ENCODE results near the gene ADRA2C. TPM values are rescaled to one million over a fixed set of nuclear protein-coding genes. Genes with fewer than 3 reads are reported as not detected.

ADRA2C gene
- total RNA-seq, 1 experiment from 2014 or later = 8.6 TPM

GRCh38 chr4:3762264-3762663, 3.9 kb upstream of the ADRA2C start:
- no peak for TF ChIP-seq CTCF (conservative IDR thresholded peaks at IDR 0.05)
- Histone ChIP-seq H2AK5ac (ENCODE audit: insufficient read length, low read length) (no peak overlapping the region), H3K4ac (ENCODE audit: low read depth, low read length) (no peak overlapping the region), H4K91ac (ENCODE audit: insufficient read length, low read depth, low read length) (no peak overlapping the region), H4K20me1 (ENCODE audit: control insufficient read depth, insufficient read depth, insufficient read length) (no peaks in the 10 kb centered on the region), H4K5ac (ENCODE audit: insufficient read length, low read depth, low read length) (no peak overlapping the region), H4K8ac (replicated peaks; ENCODE audit: insufficient read length, low read depth, low read length) (no peak overlapping the region), H3K23me2 (ENCODE audit: insufficient read length, low read depth, low read length, poor library complexity, severe bottlenecking) (peaks cover 3% of the 10 kb centered on the region), H2BK5ac (ENCODE audit: insufficient read length, low read length) (no peak overlapping the region), H2BK12ac (ENCODE audit: insufficient read length, low read depth, low read length) (no peak overlapping the region), H3K23ac (ENCODE audit: insufficient read length, low read depth, low read length) (no peak overlapping the region), H3K27ac (ENCODE audit: insufficient read length, low read depth, low read length) (no peak overlapping the region), H3K9ac (ENCODE audit: extremely low read depth, insufficient read length, low read length) (no peak overlapping the region), H3K79me2 (ENCODE audit: insufficient read depth, low read length) (no peaks in the 10 kb centered on the region), H3K27me3 (ENCODE audit: insufficient read depth, low read length) (peaks cover 6% of the 10 kb centered on the region; the same call in 1 of the 2 replicates), H3K18ac (ENCODE audit: insufficient read length, low read depth, low read length) (no peak overlapping the region), H3K79me1 (ENCODE audit: insufficient read depth, low read depth, low read length, poor library complexity, severe bottlenecking) (no peaks in the 10 kb centered on the region), H3K4me2 (ENCODE audit: insufficient read depth, insufficient read length, low read length) (no peak overlapping the region), H3T11ph (ENCODE audit: low read length) (no peak overlapping the region), H2BK120ac (ENCODE audit: low read depth, low read length, poor library complexity, severe bottlenecking) (no peak overlapping the region), H3K14ac (ENCODE audit: insufficient read depth, low read length) (no peak overlapping the region), H2BK20ac (ENCODE audit: low read depth, low read length, poor library complexity, severe bottlenecking) (no peak overlapping the region), H2AFZ (ENCODE audit: low read length) (no peak overlapping the region), H3K4me1 (ENCODE audit: insufficient read depth, low read length) (no peaks in the 10 kb centered on the region), H2BK15ac (ENCODE audit: low read depth, low read length) (no peak overlapping the region), H3K9me3 (ENCODE audit: control insufficient read depth, low read depth, low read length) (no peaks in the 10 kb centered on the region), H3K56ac (ENCODE audit: insufficient read length, low read depth, low read length) (no peak overlapping the region)
- Mint-ChIP-seq H3K27me3 (ENCODE audit: low read depth) (peaks cover 44% of the 10 kb centered on the region), H3K9me3 (peaks cover 0 to 1% of the 10 kb centered on the region in 2 experiments; a peak in 1 of 5 replicates), H3K4me3 (no peak overlapping the region), H3K4me1 (peaks cover 5 to 15% of the 10 kb centered on the region in 2 experiments), H3K36me3 (ENCODE audit: insufficient read depth in 1 of 3, low read depth in 3 of 3) (peaks cover 0 to 2% (median 0%) of the 10 kb centered on the region in 3 experiments; a peak in 2 of 7 replicates), H3K27ac (no peak overlapping the region)
- no CpG with 5 or more reads among the region's 8 CpGs for WGBS (ENCODE audit: extremely low coverage, insufficient read length, low lambda C conversion rate)
- DNase-seq = no peak

All from H9 (cell line).